ENCODE measurements around the gene ROBO4.

Gene ROBO4

GRCh38 chr11:124887667-124888013, 10.0 kb downstream of the ROBO4 start:
- no peaks in the 10 kb centered on the region for H3K9me3 ChIP-seq (ENCODE audit: insufficient read depth, low read length)
- H3F3A ChIP-seq (ENCODE audit: insufficient read depth), result no peaks in the 10 kb centered on the region
- no peak overlapping the region for H2AFZ ChIP-seq (ENCODE audit: low read depth, low read length, severe bottlenecking)
- no peak overlapping the region for H3K4me3 ChIP-seq (ENCODE audit: insufficient read depth, low read length, poor library complexity, severe bottlenecking)
- H3K27ac ChIP-seq (ENCODE audit: low read depth, low read length), result no peak overlapping the region
- H3K4me2 ChIP-seq (ENCODE audit: low read depth, low read length, poor library complexity, severe bottlenecking), result no peak overlapping the region
- H3K27me3 ChIP-seq (ENCODE audit: low read length), result no peaks in the 10 kb centered on the region
- H3K79me2 ChIP-seq (ENCODE audit: insufficient read depth, low read length), result no peaks in the 10 kb centered on the region
- H3K36me3 ChIP-seq (ENCODE audit: low read length), result no peaks in the 10 kb centered on the region
- H3K9me2 ChIP-seq (replicated peaks; ENCODE audit: insufficient read depth, low read length), result no peaks in the 10 kb centered on the region
- no peak overlapping the region for H3K9ac ChIP-seq (ENCODE audit: low read length)
- no peaks in the 10 kb centered on the region for H4K20me1 ChIP-seq (ENCODE audit: low read depth, low read length)
- no peak for TF ChIP-seq CTCF (IDR thresholded peaks at IDR 0.05; ENCODE audit: insufficient read depth, low read length, poor library complexity, severe bottlenecking)
- no peak for TF ChIP-seq EZH2phosphoT487 (conservative IDR thresholded peaks at IDR 0.05; ENCODE audit: low read length)

GRCh38 chr11:124886978-124887666, 10.5 kb downstream of the ROBO4 start:
- Histone ChIP-seq H3K79me2 (ENCODE audit: insufficient read depth, low read length) (no peaks in the 10 kb centered on the region), H3K4me3 (ENCODE audit: insufficient read depth, low read length, poor library complexity, severe bottlenecking) (no peak overlapping the region), H3K27me3 (ENCODE audit: low read length) (no peaks in the 10 kb centered on the region), H3K4me2 (ENCODE audit: low read depth, low read length, poor library complexity, severe bottlenecking) (no peak overlapping the region), H3K9me2 (replicated peaks; ENCODE audit: insufficient read depth, low read length) (no peaks in the 10 kb centered on the region), H3F3A (ENCODE audit: insufficient read depth) (no peaks in the 10 kb centered on the region), H2AFZ (ENCODE audit: low read depth, low read length, severe bottlenecking) (no peak overlapping the region), H3K9me3 (ENCODE audit: insufficient read depth, low read length) (no peaks in the 10 kb centered on the region), H3K36me3 (ENCODE audit: low read length) (no peaks in the 10 kb centered on the region), H3K9ac (ENCODE audit: low read length) (no peak overlapping the region), H4K20me1 (ENCODE audit: low read depth, low read length) (no peaks in the 10 kb centered on the region), H3K27ac (ENCODE audit: low read depth, low read length) (no peak overlapping the region)
- TF ChIP-seq EZH2phosphoT487 (conservative IDR thresholded peaks at IDR 0.05; ENCODE audit: low read length) (no peak), CTCF (IDR thresholded peaks at IDR 0.05; ENCODE audit: insufficient read depth, low read length, poor library complexity, severe bottlenecking) (no peak)

GRCh38 chr11:124886476-124886875, 11.2 kb downstream of the ROBO4 start:
- no peak overlapping the region for H3K4me2 ChIP-seq (ENCODE audit: low read depth, low read length, poor library complexity, severe bottlenecking)
- no peaks in the 10 kb centered on the region for H3K9me2 ChIP-seq (replicated peaks; ENCODE audit: insufficient read depth, low read length)
- no peak overlapping the region for H3K9ac ChIP-seq (ENCODE audit: low read length)
- TF ChIP-seq EZH2phosphoT487 (conservative IDR thresholded peaks at IDR 0.05; ENCODE audit: low read length) (no peak), CTCF (IDR thresholded peaks at IDR 0.05; ENCODE audit: insufficient read depth, low read length, poor library complexity, severe bottlenecking) (no peak)
- no peaks in the 10 kb centered on the region for H3K36me3 ChIP-seq (ENCODE audit: low read length)
- no peaks in the 10 kb centered on the region for H4K20me1 ChIP-seq (ENCODE audit: low read depth, low read length)
- no peak overlapping the region for H3K27ac ChIP-seq (ENCODE audit: low read depth, low read length)
- H3K27me3 ChIP-seq (ENCODE audit: low read length), result no peaks in the 10 kb centered on the region
- no peaks in the 10 kb centered on the region for H3K9me3 ChIP-seq (ENCODE audit: insufficient read depth, low read length)
- no peak overlapping the region for H2AFZ ChIP-seq (ENCODE audit: low read depth, low read length, severe bottlenecking)
- no peak overlapping the region for H3K4me3 ChIP-seq (ENCODE audit: insufficient read depth, low read length, poor library complexity, severe bottlenecking)
- no peaks in the 10 kb centered on the region for H3F3A ChIP-seq (ENCODE audit: insufficient read depth)
- no peaks in the 10 kb centered on the region for H3K79me2 ChIP-seq (ENCODE audit: insufficient read depth, low read length)

Measured in SU-DHL-6 (cell line).